ENCODE data around the gene NDRG4. TPM values are rescaled to one million over a fixed set of nuclear protein-coding genes. Genes with fewer than 3 reads are reported as not detected.
A peak's percentile ranks its signal among the peaks of the same experiment; 100 is the strongest.

Gene NDRG4
- total RNA-seq, 1 donor from 2014 or later = 42.9 TPM

- TF ChIP-seq CTCF (conservative IDR thresholded peaks at IDR 0.05) = no peak
- Mint-ChIP-seq H3K36me3 (no peaks in the 10 kb centered on the region), H3K4me3 (no peak overlapping the region), H3K27me3 (peaks cover 43% of the 10 kb centered on the region), H3K9me3 (no peaks in the 10 kb centered on the region), H3K4me1 (ENCODE audit: unreplicated experiment) (peaks cover 7% of the 10 kb centered on the region), H3K27ac (no peak overlapping the region)
- DNase-seq (ENCODE audit: extremely low spot score, unreplicated experiment) = no peak
Measured at GRCh38 chr16:58459344-58460218, 40.4 kb upstream of the NDRG4 start.

GRCh38 chr16:58460219-58460610 lies 39.7 kb upstream of the NDRG4 start:
- H3K27me3 Mint-ChIP-seq = peaks cover 49% of the 10 kb centered on the region

GRCh38 chr16:58461056-58461455 lies 38.9 kb upstream of the NDRG4 start:
- H3K27me3 Mint-ChIP-seq = peaks cover 57% of the 10 kb centered on the region
- no peaks in the 10 kb centered on the region for H3K9me3 Mint-ChIP-seq
- no peak overlapping the region for H3K4me3 Mint-ChIP-seq

More at GRCh38 chr16:58460219-58460610, 39.7 kb upstream of the NDRG4 start:
- no peak for TF ChIP-seq CTCF (conservative IDR thresholded peaks at IDR 0.05)
- Mint-ChIP-seq H3K9me3 (no peaks in the 10 kb centered on the region), H3K36me3 (no peaks in the 10 kb centered on the region), H3K27ac (no peak overlapping the region), H3K4me1 (ENCODE audit: unreplicated experiment) (peaks cover 10% of the 10 kb centered on the region), H3K4me3 (no peak overlapping the region)
- no peak for DNase-seq (ENCODE audit: extremely low spot score, unreplicated experiment)

GRCh38 chr16:58461640-58462039 lies 38.3 kb upstream of the NDRG4 start:
- Mint-ChIP-seq H3K27me3 (peaks cover 58% of the 10 kb centered on the region), H3K4me1 (ENCODE audit: unreplicated experiment) (peaks cover 5% of the 10 kb centered on the region), H3K4me3 (no peak overlapping the region), H3K36me3 (no peaks in the 10 kb centered on the region), H3K9me3 (no peaks in the 10 kb centered on the region), H3K27ac (no peak overlapping the region)
- TF ChIP-seq CTCF (conservative IDR thresholded peaks at IDR 0.05) = no peak
- DNase-seq (ENCODE audit: extremely low spot score, unreplicated experiment) = no peak

More at GRCh38 chr16:58461056-58461455, 38.9 kb upstream of the NDRG4 start:
- no peaks in the 10 kb centered on the region for H3K36me3 Mint-ChIP-seq
- no peak for DNase-seq (ENCODE audit: extremely low spot score, unreplicated experiment)
- TF ChIP-seq CTCF (conservative IDR thresholded peaks at IDR 0.05) = no peak
- H3K27ac Mint-ChIP-seq = no peak overlapping the region
- H3K4me1 Mint-ChIP-seq (ENCODE audit: unreplicated experiment) = peaks cover 10% of the 10 kb centered on the region

- no peak for DNase-seq (ENCODE audit: extremely low spot score, unreplicated experiment)
- peaks cover 63% of the 10 kb centered on the region for H3K27me3 Mint-ChIP-seq
- no peaks in the 10 kb centered on the region for H3K36me3 Mint-ChIP-seq
- H3K9me3 Mint-ChIP-seq = no peaks in the 10 kb centered on the region
- H3K4me3 Mint-ChIP-seq = peak overlapping the region; percentile 72
- H3K4me1 Mint-ChIP-seq (ENCODE audit: unreplicated experiment) = peaks cover 3% of the 10 kb centered on the region
- no peak overlapping the region for H3K27ac Mint-ChIP-seq
- no peak for TF ChIP-seq CTCF (conservative IDR thresholded peaks at IDR 0.05)
Measured at GRCh38 chr16:58462089-58462488, 37.9 kb upstream of the NDRG4 start.

Data from type B pancreatic cell (in vitro differentiated cells).